Neural cell (in vitro differentiated cells): ENCODE data around the gene TLX1. TPM values are rescaled to one million over a fixed set of nuclear protein-coding genes. Genes with fewer than 3 reads are reported as not detected.

Source experiments
- H2AFZ ChIP-seq: fragments of 200-600, 300-800 bp; sonication (generic), shearing (Covaris generic); 2 replicates; pipeline ENCODE4 v1.6.0; 2014; ENCODE audit warnings: low read depth, mild to moderate bottlenecking, antibody characterized with exemption, low read length, moderate library complexity
- H3F3A ChIP-seq: fragments of 200-600 bp; shearing (Covaris generic); 2 replicates; pipeline ENCODE4 v1.6.1; 2016; ENCODE audit warnings: mild to moderate bottlenecking, moderate library complexity, mixed read lengths, antibody characterized with exemption, low read length; ENCODE audit not compliant: insufficient read depth, poor library complexity, severe bottlenecking
- H3K27ac ChIP-seq: fragments of 200-600, 300-800 bp; sonication (generic), shearing (Covaris generic); 2 replicates; pipeline ENCODE4 v1.5.1; 2014; ENCODE audit warnings: mild to moderate bottlenecking, low read length, moderate library complexity
- H3K27me3 ChIP-seq: fragments of 300-800, 200-600 bp; sonication (generic), shearing (Covaris generic); 2 replicates; pipeline ENCODE4 v1.6.0; 2014; ENCODE audit warnings: mild to moderate bottlenecking, low read depth, low read length, moderate library complexity; ENCODE audit not compliant: insufficient read depth
- H3K36me3 ChIP-seq: fragments of 300-800, 200-600 bp; sonication (generic), shearing (Covaris generic); 2 replicates; pipeline ENCODE4 v1.5.1; 2014; ENCODE audit warnings: mild to moderate bottlenecking, antibody characterized with exemption, low read length, moderate library complexity; ENCODE audit not compliant: insufficient read depth
- H3K4me2 ChIP-seq: fragments of 300-800, 200-600 bp; sonication (generic), shearing (Covaris generic); 2 replicates; pipeline ENCODE4 v1.6.0; 2014; ENCODE audit warnings: mild to moderate bottlenecking, low read length
- H3K4me3 ChIP-seq: fragments of 300-800, 200-600 bp; sonication (generic), shearing (Covaris generic); 2 replicates; pipeline ENCODE4 v1.5.1; 2014; ENCODE audit warnings: mild to moderate bottlenecking, low read length, moderate library complexity
- H3K79me2 ChIP-seq: fragments of 200-600 bp; shearing (Covaris generic); replicated peaks from 2 replicates; pipeline ENCODE4 v1.6.0; 2014; ENCODE audit warnings: mild to moderate bottlenecking, low read length, moderate library complexity; ENCODE audit not compliant: insufficient read depth
- H3K9ac ChIP-seq: fragments of 300-800, 200-600 bp; sonication (generic), shearing (Covaris generic); 2 replicates; pipeline ENCODE4 v1.6.1; 2016; ENCODE audit warnings: mild to moderate bottlenecking, low read length, mixed read lengths
- H3K9me2 ChIP-seq: fragments of 200-600 bp; shearing (Covaris generic); 2 replicates; pipeline ENCODE4 v1.6.1; 2016; ENCODE audit warnings: mild to moderate bottlenecking, low read length, mixed read lengths; ENCODE audit not compliant: insufficient read depth
- H3K9me3 ChIP-seq: fragments of 200-600, 300-800 bp; sonication (generic), shearing (Covaris generic); 2 replicates; pipeline ENCODE4 v1.6.1; 2016; ENCODE audit warnings: mild to moderate bottlenecking, mixed run types, low read length, moderate library complexity, mixed read lengths
- H4K20me1 ChIP-seq: fragments of 200-600 bp; shearing (Covaris generic); 2 replicates; pipeline ENCODE4 v1.6.1; 2016; ENCODE audit warnings: mild to moderate bottlenecking, mixed run types; ENCODE audit not compliant: insufficient read depth
- CTCF ChIP-seq: fragments of 450-650 bp; IDR thresholded peaks from 2 replicates; pipeline ENCODE4 v1.5.1; 2014; ENCODE audit warnings: antibody characterized with exemption, mild to moderate bottlenecking, moderate library complexity; ENCODE audit not compliant: poor library complexity, severe bottlenecking
- EP300 ChIP-seq: fragments of 450-650 bp; conservative IDR thresholded peaks from 2 replicates; pipeline ENCODE4 v1.6.1; 2014; ENCODE audit warnings: antibody characterized with exemption, mild to moderate bottlenecking, moderate library complexity; ENCODE audit not compliant: poor library complexity, severe bottlenecking
- EZH2 ChIP-seq: fragments of 200-600, 300-800 bp; shearing (Covaris generic), sonication (generic); IDR thresholded peaks from 2 replicates; pipeline ENCODE4 v1.6.1; 2014; ENCODE audit warnings: antibody characterized with exemption, low read length, borderline replicate concordance, mild to moderate bottlenecking; ENCODE audit not compliant: insufficient read depth, poor library complexity, severe bottlenecking
- MXI1 ChIP-seq: fragments of 450-650 bp; conservative IDR thresholded peaks from 2 replicates; pipeline ENCODE4 v1.6.1; 2014; ENCODE audit warnings: antibody characterized with exemption, mild to moderate bottlenecking; ENCODE audit not compliant: poor library complexity, severe bottlenecking
- POLR2AphosphoS5 ChIP-seq: IDR thresholded peaks from 2 replicates; pipeline ENCODE4 v1.6.1; 2012
- RAD21 ChIP-seq: fragments of 450-650 bp; conservative IDR thresholded peaks from 2 replicates; pipeline ENCODE4 v1.6.1; 2014; ENCODE audit warnings: antibody characterized with exemption, mild to moderate bottlenecking, moderate library complexity
- REST ChIP-seq: IDR thresholded peaks from 2 replicates; pipeline ENCODE4 v1.6.1; 2012; ENCODE audit warnings: borderline replicate concordance
- SMC3 ChIP-seq: fragments of 450-650 bp; conservative IDR thresholded peaks from 2 replicates; pipeline ENCODE4 v1.6.1; 2014; ENCODE audit warnings: antibody characterized with exemption, mild to moderate bottlenecking, moderate library complexity; ENCODE audit not compliant: poor library complexity
- TAF1 ChIP-seq: IDR thresholded peaks from 2 replicates; pipeline ENCODE4 v1.6.1; 2012; ENCODE audit warnings: low read depth
- polyA plus RNA-seq: library from polyadenylated mRNA; depleted of rRNA; stranded (reverse); fragments of >200 nt; gene quantifications from 2 replicates; pipeline ENCODE4 v1.2.3, GENCODE V29; 2014

TLX1 gene
- polyA plus RNA-seq, 1 donor from 2014 or later = not detected

DNA sequence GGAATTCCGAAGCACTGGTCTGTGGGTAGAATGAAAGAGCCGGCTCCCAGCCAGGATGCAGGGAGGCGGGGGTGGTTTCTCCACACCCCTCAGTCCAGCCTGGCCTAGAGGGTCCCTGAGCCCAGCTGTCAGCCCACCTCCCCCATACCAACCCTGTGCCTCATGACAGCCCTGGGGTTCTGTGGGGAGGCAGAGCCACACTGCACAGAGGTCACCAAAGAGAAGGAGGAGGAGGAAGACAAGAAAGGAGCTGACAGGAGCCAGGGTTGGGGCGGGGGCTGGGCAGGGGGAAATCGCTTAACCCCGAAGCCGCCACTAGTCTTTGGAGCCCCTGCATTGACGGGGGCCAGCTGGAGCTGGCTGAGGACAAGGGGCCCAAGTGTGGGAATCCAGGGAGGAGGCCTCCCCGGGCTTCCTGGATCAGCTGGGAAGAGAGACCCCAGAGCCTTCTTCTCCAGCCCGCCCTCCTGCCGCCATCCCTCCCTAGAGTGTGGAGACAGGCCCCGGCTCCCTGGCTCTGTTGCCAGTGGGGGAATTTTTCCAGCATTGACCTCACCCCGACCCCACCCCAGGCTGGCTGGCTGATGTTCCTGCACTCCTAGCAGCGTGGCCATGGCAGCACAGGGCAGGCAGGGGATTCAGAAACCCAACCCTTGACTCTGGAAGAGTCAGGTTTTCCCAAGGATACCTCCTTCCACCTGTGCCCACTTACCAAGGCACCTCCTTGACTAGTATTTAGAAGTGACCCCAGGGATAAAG lies 36.8 kb upstream of the TLX1 start:
- Histone ChIP-seq H3F3A (no peaks in the 10 kb centered on the region), H2AFZ (no peak overlapping the region), H3K9ac (no peak overlapping the region), H3K4me2 (no peak overlapping the region), H3K36me3 (no peaks in the 10 kb centered on the region), H3K79me2 (no peaks in the 10 kb centered on the region), H3K9me2 (no peaks in the 10 kb centered on the region), H3K4me3 (no peak overlapping the region), H3K9me3 (no peaks in the 10 kb centered on the region), H3K27me3 (peaks cover 38% of the 10 kb centered on the region), H3K27ac (no peak overlapping the region), H4K20me1 (no peaks in the 10 kb centered on the region)
- TF ChIP-seq EZH2 (no peak), REST (no peak), RAD21 (no peak), TAF1 (no peak), MXI1 (no peak), SMC3 (no peak), POLR2AphosphoS5 (no peak), EP300 (no peak), CTCF (no peak)

DNA sequence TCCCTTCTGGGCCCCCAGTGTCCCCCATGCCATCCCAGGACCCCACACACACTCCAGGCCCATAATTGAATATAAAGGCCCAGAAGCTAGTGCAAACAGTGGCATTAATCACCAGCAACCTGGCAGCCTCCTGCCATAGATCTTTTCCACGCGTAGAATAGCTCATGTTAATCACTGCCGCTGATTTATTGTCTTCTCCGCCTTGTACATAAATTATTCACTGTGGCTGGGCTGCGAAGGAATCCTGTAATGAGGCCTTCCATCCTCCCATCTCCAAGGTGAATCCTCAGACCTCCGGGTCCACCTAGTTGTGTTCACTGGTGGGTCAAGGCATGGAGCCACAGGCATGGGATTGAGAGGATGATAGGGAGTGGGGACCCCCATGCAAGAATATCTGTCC lies 36.1 kb upstream of the TLX1 start:
- H3F3A ChIP-seq = no peaks in the 10 kb centered on the region
- no peak overlapping the region for H3K4me2 ChIP-seq
- H3K9me3 ChIP-seq = no peaks in the 10 kb centered on the region
- no peak overlapping the region for H3K4me3 ChIP-seq
- no peak overlapping the region for H2AFZ ChIP-seq
- H3K9me2 ChIP-seq = no peaks in the 10 kb centered on the region
- H3K27me3 ChIP-seq = peaks cover 45% of the 10 kb centered on the region
- no peak for TF ChIP-seq RAD21
- TF ChIP-seq MXI1 = no peak
- TF ChIP-seq SMC3 = no peak
- no peak for TF ChIP-seq CTCF
- no peak for TF ChIP-seq POLR2AphosphoS5
- TF ChIP-seq REST = no peak
- TF ChIP-seq EP300 = no peak
- TF ChIP-seq EZH2 = no peak
- no peak for TF ChIP-seq TAF1
- H3K36me3 ChIP-seq = no peaks in the 10 kb centered on the region
- H3K79me2 ChIP-seq = no peaks in the 10 kb centered on the region
- H3K9ac ChIP-seq = no peak overlapping the region
- no peaks in the 10 kb centered on the region for H4K20me1 ChIP-seq
- no peak overlapping the region for H3K27ac ChIP-seq
